ENCODE results near the gene SIK3. TPM values are rescaled to one million over a fixed set of nuclear protein-coding genes. Genes with fewer than 3 reads are reported as not detected.

SIK3 gene
- total and polyA plus RNA-seq, 12 donors, result 11.7 to 176 (median 25.2) TPM

- Histone ChIP-seq H3K36me3 (replicated peaks in 1 of 2) (no peaks in the 10 kb centered on the region), H3K9me3 (replicated peaks in 1 of 3) (no peaks in the 10 kb centered on the region), H3K27ac (peak overlapping the region in 4 of 5 donors; percentile 83 to 99 (median 92)), H3K4me3 (peak overlapping the region; percentile 75 to 99 (median 85)), H3K27me3 (no peaks in the 10 kb centered on the region), H3K4me1 (replicated peaks in 1 of 2) (peaks cover 22 to 53% of the 10 kb centered on the region in 2 donors)
- intact Hi-C loops (cut with DNase I), result loop anchor here in 1 of 2 donors (10.0 kb wide), 1 partner anchor 63 kb away; no protein-coding TSS in a partner anchor
- peak; percentile 42 to 69 (median 50) for DNase-seq
- whole genome bisulfite sequencing, 4 donors, result 1 to 4% (median 1%) methylated on average over 17 to 65 of the region's 65 CpGs
- TF ChIP-seq CTCF (IDR thresholded peaks at IDR 0.05), result no peak
- no peak for TF ChIP-seq POLR2A (IDR thresholded peaks at IDR 0.05)
Observed at GRCh38 chr11:117097389-117098268, 599 bp downstream of the SIK3 start.

- Histone ChIP-seq H3K36me3 (replicated peaks in 1 of 2) (no peaks in the 10 kb centered on the region), H3K9me3 (replicated peaks in 1 of 3) (no peaks in the 10 kb centered on the region), H3K27ac (peak overlapping the region in 3 of 5 donors; percentile 83 to 99 (median 96)), H3K4me3 (peak overlapping the region in 2 of 4 donors; percentile 81 to 99), H3K27me3 (no peaks in the 10 kb centered on the region), H3K4me1 (replicated peaks in 1 of 2) (peaks cover 22 to 56% of the 10 kb centered on the region in 2 donors)
- TF ChIP-seq CTCF (IDR thresholded peaks at IDR 0.05), result no peak
- no peak for TF ChIP-seq POLR2A (IDR thresholded peaks at IDR 0.05)
- intact Hi-C loops (cut with DNase I), result loop anchor here in 1 of 2 donors (10.0 kb wide), 1 partner anchor 62 kb away; no protein-coding TSS in a partner anchor
- 64 to 74% (median 67%) methylated on average over 6 of the region's 6 CpGs for WGBS, 4 donors
- DNase-seq, result no peak
Observed at GRCh38 chr11:117097014-117097388, 1.2 kb downstream of the SIK3 start.

GRCh38 chr11:117096201-117096991 lies 1.8 kb downstream of the SIK3 start:
- Histone ChIP-seq H3K27ac (peak overlapping the region in 2 of 5 donors; percentile 96 to 99), H3K27me3 (no peaks in the 10 kb centered on the region), H3K36me3 (replicated peaks in 1 of 2) (no peaks in the 10 kb centered on the region), H3K9me3 (replicated peaks in 1 of 3) (no peaks in the 10 kb centered on the region), H3K4me1 (replicated peaks in 1 of 2) (peaks cover 22 to 56% of the 10 kb centered on the region in 2 donors), H3K4me3 (peak overlapping the region in 1 of 4 donors; percentile 99)
- 50 to 62% (median 61%) methylated on average over 6 of the region's 6 CpGs for WGBS, 4 donors
- DNase-seq, result peak in 1 of 7 donors; percentile 16
- intact Hi-C loops (cut with DNase I), result loop anchor here in 1 of 2 donors (10.0 kb wide), 1 partner anchor 62 kb away; no protein-coding TSS in a partner anchor
- TF ChIP-seq POLR2A (IDR thresholded peaks at IDR 0.05), result no peak
- no peak for TF ChIP-seq CTCF (IDR thresholded peaks at IDR 0.05)

Measured in adrenal gland (tissue), 12 donors.